ENCODE measurements around the gene POGLUT2. TPM values are rescaled to one million over a fixed set of nuclear protein-coding genes. Genes with fewer than 3 reads are reported as not detected.
"Not testable (repeated sequence)": the region's sequence is repeated elsewhere in the genome, so short reads cannot be mapped to it uniquely, and the experiment has no call there.

The POGLUT2 gene
- total RNA-seq, 1 donor from 2014 or later = 28.5 TPM

GRCh38 chr13:102788683-102789082 is 10.1 kb downstream of the POGLUT2 start:
- H3K27me3 Mint-ChIP-seq = no peaks in the 10 kb centered on the region
- H3K9me3 Mint-ChIP-seq = no peaks in the 10 kb centered on the region
- H3K36me3 Mint-ChIP-seq = peaks cover 15% of the 10 kb centered on the region
- no peaks in the 10 kb centered on the region for H3K4me1 Mint-ChIP-seq (ENCODE audit: unreplicated experiment)
- H3K4me3 Mint-ChIP-seq = no peak overlapping the region
- DNase-seq (ENCODE audit: extremely low spot score, unreplicated experiment) = no peak
- TF ChIP-seq CTCF (conservative IDR thresholded peaks at IDR 0.05) = no peak
- no peak overlapping the region for H3K27ac Mint-ChIP-seq

- H3K36me3 Mint-ChIP-seq = peaks cover 31% of the 10 kb centered on the region
- H3K9me3 Mint-ChIP-seq = no peaks in the 10 kb centered on the region
- no peaks in the 10 kb centered on the region for H3K27me3 Mint-ChIP-seq
- H3K4me1 Mint-ChIP-seq (ENCODE audit: unreplicated experiment) = no peaks in the 10 kb centered on the region
- DNase-seq (ENCODE audit: extremely low spot score, unreplicated experiment) = no peak
- no peak overlapping the region for H3K4me3 Mint-ChIP-seq
- H3K27ac Mint-ChIP-seq = no peak overlapping the region
- TF ChIP-seq CTCF (conservative IDR thresholded peaks at IDR 0.05) = no peak
Measured at GRCh38 chr13:102784483-102784882, 14.3 kb downstream of the POGLUT2 start.

- no peaks in the 10 kb centered on the region for H3K27me3 Mint-ChIP-seq
- H3K9me3 Mint-ChIP-seq = no peaks in the 10 kb centered on the region
Measured at GRCh38 chr13:102781591-102781990, 17.2 kb downstream of the POGLUT2 start.

GRCh38 chr13:102780656-102781055 is 18.1 kb downstream of the POGLUT2 start:
- H3K27me3 Mint-ChIP-seq; H3K9me3 Mint-ChIP-seq; H3K27ac Mint-ChIP-seq; DNase-seq (ENCODE audit: extremely low spot score, unreplicated experiment); H3K4me1 Mint-ChIP-seq (ENCODE audit: unreplicated experiment); H3K4me3 Mint-ChIP-seq: not testable (repeated sequence)
- peaks cover 23% of the 10 kb centered on the region for H3K36me3 Mint-ChIP-seq

More at GRCh38 chr13:102781591-102781990, 17.2 kb downstream of the POGLUT2 start:
- no peak for TF ChIP-seq CTCF (conservative IDR thresholded peaks at IDR 0.05)
- Mint-ChIP-seq H3K4me3 (no peak overlapping the region), H3K4me1 (ENCODE audit: unreplicated experiment) (no peaks in the 10 kb centered on the region), H3K27ac (no peak overlapping the region), H3K36me3 (peaks cover 23% of the 10 kb centered on the region)
- DNase-seq (ENCODE audit: extremely low spot score, unreplicated experiment) = no peak

GRCh38 chr13:102779436-102780159 is 19.2 kb downstream of the POGLUT2 start:
- no peak overlapping the region for H3K27ac Mint-ChIP-seq
- no peaks in the 10 kb centered on the region for H3K9me3 Mint-ChIP-seq
- no peaks in the 10 kb centered on the region for H3K4me1 Mint-ChIP-seq (ENCODE audit: unreplicated experiment)
- DNase-seq (ENCODE audit: extremely low spot score, unreplicated experiment) = no peak
- H3K27me3 Mint-ChIP-seq = no peaks in the 10 kb centered on the region
- no peak for TF ChIP-seq CTCF (conservative IDR thresholded peaks at IDR 0.05)
- H3K4me3 Mint-ChIP-seq = no peak overlapping the region
- peaks cover 23% of the 10 kb centered on the region for H3K36me3 Mint-ChIP-seq

- H3K4me3 Mint-ChIP-seq = no peak overlapping the region
- no peaks in the 10 kb centered on the region for H3K9me3 Mint-ChIP-seq
- peaks cover 3% of the 10 kb centered on the region for H3K4me1 Mint-ChIP-seq (ENCODE audit: unreplicated experiment)
- TF ChIP-seq CTCF (conservative IDR thresholded peaks at IDR 0.05) = no peak
- no peak for DNase-seq (ENCODE audit: extremely low spot score, unreplicated experiment)
- no peaks in the 10 kb centered on the region for H3K27me3 Mint-ChIP-seq
- no peak overlapping the region for H3K27ac Mint-ChIP-seq
- peaks cover 13% of the 10 kb centered on the region for H3K36me3 Mint-ChIP-seq
Measured at GRCh38 chr13:102777736-102778135, 21.0 kb downstream of the POGLUT2 start.

Measured in type B pancreatic cell (in vitro differentiated cells).